IgD-negative memory B cell (primary cell): ENCODE data around the gene AKT1. TPM values are rescaled to one million over a fixed set of nuclear protein-coding genes. Genes with fewer than 3 reads are reported as not detected.

Source experiments
- H3K27ac Mint-ChIP-seq, 3 donors: one replicate each; pipeline ENCODE4 v1.8.0; 2020 to 2022; ENCODE audit warnings: mild to moderate bottlenecking in 3 of 3, mixed read lengths in 3 of 3, moderate library complexity in 1 of 3
- H3K27me3 Mint-ChIP-seq: one replicate; pipeline ENCODE4 v1.8.0; 2021; ENCODE audit warnings: mixed read lengths
- H3K36me3 Mint-ChIP-seq: one replicate; pipeline ENCODE4 v1.8.0; 2020; ENCODE audit warnings: mild to moderate bottlenecking, mixed read lengths
- H3K4me1 Mint-ChIP-seq, 3 donors: one replicate each; pipeline ENCODE4 v1.8.0; 2020 to 2022; ENCODE audit warnings: mixed read lengths in 3 of 3, mild to moderate bottlenecking in 1 of 3
- H3K4me3 Mint-ChIP-seq, 4 donors: one replicate each; pipeline ENCODE4 v1.8.0; 2020 to 2022; ENCODE audit warnings: mild to moderate bottlenecking in 4 of 4, mixed read lengths in 4 of 4, moderate library complexity in 3 of 4
- H3K9me3 Mint-ChIP-seq, 3 donors: one replicate each; pipeline ENCODE4 v1.8.0; 2020 to 2021; ENCODE audit warnings: mixed read lengths in 3 of 3, mild to moderate bottlenecking in 1 of 3
- polyA plus RNA-seq: library from polyadenylated mRNA; unstranded; fragments of 300-500 nt; fragmentation: Illumina TruSeq; gene quantifications from one replicate; pipeline ENCODE4 v1.2.3, GENCODE V29; 2021

The AKT1 gene
- polyA plus RNA-seq, 1 donor from 2014 or later, result 8.2 TPM

DNA sequence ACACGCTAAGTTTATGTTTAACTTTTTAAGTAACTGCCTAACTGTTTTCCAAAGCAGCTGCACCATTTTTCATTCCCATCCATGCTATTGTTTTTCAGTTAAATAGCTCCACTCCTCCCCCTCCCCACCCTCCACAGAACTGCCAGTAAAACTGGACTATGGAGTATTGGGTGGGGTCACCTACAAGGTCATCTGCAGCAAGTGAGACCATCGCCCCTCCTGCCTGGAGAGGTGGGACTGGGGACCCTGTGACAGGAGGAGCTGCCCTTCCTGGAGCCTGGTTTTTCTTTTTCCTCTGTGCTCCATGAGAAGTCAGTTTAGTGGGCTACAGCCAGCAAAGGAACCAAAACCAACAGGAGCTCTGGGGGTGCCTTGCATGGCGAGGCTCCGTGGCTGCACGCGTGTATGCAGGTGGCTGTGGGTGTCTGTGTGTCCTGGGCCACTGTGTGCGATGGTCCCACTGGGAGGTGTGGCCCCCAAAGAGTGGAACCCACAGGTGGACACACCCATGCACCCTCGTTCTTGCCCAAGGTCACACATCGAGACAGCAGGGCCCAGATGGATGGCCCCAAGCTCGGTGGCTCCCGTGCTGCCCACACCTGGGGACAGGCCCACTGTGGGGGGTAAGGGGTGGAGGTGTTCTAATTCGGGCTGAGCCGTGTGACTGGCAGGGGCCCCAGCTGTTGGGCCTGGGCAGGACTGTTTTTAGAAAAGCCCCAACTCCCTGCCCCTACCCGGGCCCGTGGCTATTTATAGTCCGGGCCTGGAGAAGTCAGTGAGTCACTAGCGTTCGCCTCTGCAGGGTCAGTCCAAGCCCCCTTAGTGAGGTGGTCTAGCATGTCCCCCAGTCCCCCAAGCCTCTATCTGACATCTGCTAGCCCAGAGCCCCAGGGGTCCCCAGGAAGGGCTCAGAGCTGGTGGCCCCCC is 73.8 kb downstream of the AKT1 start:
- H3K27ac Mint-ChIP-seq, result no peak overlapping the region
- H3K4me1 Mint-ChIP-seq, result peaks cover 0 to 3% (median 0%) of the 10 kb centered on the region in 3 donors
- H3K9me3 Mint-ChIP-seq, result no peaks in the 10 kb centered on the region
- H3K27me3 Mint-ChIP-seq, result no peaks in the 10 kb centered on the region
- no peak overlapping the region for H3K4me3 Mint-ChIP-seq
- H3K36me3 Mint-ChIP-seq, result no peaks in the 10 kb centered on the region

Other genes starting within 250 kb of the AKT1 start
- gene C14orf180, start 216.0 kb downstream of the AKT1 start, polyA plus RNA-seq, result not detected
- not detected for gene TMEM179, start 191.0 kb downstream of the AKT1 start, polyA plus RNA-seq
- 10.8 TPM for gene INF2, start 106.1 kb downstream of the AKT1 start, polyA plus RNA-seq
- gene ADSS1, start 71.5 kb downstream of the AKT1 start, polyA plus RNA-seq, result not detected
- gene SIVA1, start 42.6 kb downstream of the AKT1 start, polyA plus RNA-seq, result 195 TPM
- gene ZBTB42, start 5.4 kb upstream of the AKT1 start, polyA plus RNA-seq, result 1.0 TPM
- not detected for gene CEP170B, start 69.5 kb upstream of the AKT1 start, polyA plus RNA-seq
- 103 TPM for gene PLD4, start 129.1 kb upstream of the AKT1 start, polyA plus RNA-seq
- gene AHNAK2, start 182.6 kb upstream of the AKT1 start, polyA plus RNA-seq, result 0.68 TPM
- 1.3 TPM for gene CLBA1, start 190.0 kb upstream of the AKT1 start, polyA plus RNA-seq
- 11.4 TPM for gene CDCA4, start 225.3 kb upstream of the AKT1 start, polyA plus RNA-seq